ENCODE results near the gene CSK.

DNA sequence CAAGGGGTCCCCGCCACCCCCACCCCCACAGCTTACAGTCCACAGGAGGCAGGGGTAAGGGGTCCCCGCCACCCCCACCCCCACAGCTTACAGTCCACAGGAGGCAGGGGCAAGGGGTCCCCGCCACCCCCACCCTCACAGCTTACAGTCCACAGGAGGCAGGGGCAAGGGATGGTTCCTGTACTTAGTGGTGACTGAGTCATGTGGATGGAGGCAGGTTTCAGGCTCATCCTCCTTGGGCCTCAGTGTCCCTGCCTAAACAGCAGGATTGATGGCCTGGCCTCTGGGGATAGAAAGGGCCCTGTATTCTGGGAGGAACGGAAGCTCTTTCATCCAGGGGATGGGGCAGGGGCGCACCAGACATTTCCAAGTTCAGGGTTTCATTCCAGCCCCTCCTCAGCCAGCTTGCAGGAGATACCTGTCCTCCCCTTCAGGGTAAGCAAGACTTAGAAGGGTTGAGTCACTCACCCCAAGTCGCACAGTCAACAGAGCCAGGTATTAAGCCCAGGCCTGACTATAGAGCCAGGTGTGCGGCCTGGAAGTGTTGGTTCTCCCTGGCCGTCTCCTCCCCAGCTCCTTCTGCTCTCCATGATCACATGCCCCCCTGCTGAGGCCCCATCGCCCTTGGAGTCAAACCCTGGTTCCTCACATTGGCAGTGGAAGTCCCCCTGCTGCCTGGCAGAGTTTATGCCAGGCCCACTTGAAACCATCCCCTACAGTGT is 12.5 kb downstream of the CSK start:
- TF ChIP-seq, protein P1, sequence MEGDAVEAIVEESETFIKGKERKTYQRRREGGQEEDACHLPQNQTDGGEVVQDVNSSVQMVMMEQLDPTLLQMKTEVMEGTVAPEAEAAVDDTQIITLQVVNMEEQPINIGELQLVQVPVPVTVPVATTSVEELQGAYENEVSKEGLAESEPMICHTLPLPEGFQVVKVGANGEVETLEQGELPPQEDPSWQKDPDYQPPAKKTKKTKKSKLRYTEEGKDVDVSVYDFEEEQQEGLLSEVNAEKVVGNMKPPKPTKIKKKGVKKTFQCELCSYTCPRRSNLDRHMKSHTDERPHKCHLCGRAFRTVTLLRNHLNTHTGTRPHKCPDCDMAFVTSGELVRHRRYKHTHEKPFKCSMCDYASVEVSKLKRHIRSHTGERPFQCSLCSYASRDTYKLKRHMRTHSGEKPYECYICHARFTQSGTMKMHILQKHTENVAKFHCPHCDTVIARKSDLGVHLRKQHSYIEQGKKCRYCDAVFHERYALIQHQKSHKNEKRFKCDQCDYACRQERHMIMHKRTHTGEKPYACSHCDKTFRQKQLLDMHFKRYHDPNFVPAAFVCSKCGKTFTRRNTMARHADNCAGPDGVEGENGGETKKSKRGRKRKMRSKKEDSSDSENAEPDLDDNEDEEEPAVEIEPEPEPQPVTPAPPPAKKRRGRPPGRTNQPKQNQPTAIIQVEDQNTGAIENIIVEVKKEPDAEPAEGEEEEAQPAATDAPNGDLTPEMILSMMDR (IDR thresholded peaks at IDR 0.05): no peak
- TF ChIP-seq POLR2A (IDR thresholded peaks at IDR 0.05) (no peak), EP300 (IDR thresholded peaks at IDR 0.05) (no peak)
